ENCODE measurements around the gene VDAC1. TPM values are rescaled to one million over a fixed set of nuclear protein-coding genes. Genes with fewer than 3 reads are reported as not detected.

The VDAC1 gene
- total and polyA plus RNA-seq, 2 experiments from 2014 or later: 205 to 397 TPM

DNA sequence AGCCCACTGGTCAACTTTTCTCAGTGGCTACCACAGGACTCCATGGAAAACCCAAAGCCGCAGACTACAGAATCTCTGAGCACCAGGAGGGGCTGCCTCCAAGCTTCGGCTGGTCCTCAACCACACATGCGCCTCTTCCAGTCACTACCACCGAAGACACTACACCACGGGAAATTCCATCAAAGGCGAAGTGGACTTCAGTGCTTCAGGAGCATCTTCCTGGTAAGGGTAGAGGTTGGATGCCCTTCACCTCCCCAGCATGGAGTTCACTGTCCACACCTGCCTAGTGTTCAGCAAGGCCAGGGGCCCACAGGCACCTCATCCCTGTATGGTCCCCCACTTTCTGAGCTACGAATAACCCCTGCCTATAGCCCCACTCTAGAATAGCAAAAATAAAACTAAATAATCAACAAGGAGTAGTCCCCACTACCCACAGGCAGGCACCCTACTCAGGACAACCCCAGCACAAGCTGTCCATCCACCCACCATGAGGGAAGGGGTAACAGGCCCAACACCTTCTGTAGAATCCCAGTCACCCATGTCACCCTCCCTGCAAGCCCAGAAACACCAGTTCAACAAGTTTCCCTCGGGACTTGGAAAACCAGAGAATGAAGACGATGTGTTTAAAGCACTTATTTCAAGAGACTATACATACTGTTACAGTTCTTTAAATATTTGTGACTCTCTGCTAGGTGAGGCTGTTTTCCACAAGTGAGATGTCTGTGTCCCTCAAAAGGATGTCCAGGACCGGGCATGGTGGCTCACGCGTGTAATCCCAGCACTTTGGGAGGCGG lies 2.6 kb downstream of the VDAC1 start:
- H3K36me3 ChIP-seq: no peaks in the 10 kb centered on the region
- H3K27ac ChIP-seq: no peak overlapping the region
- H3K27me3 ChIP-seq: no peaks in the 10 kb centered on the region
- H3K4me1 ChIP-seq (ENCODE audit: low read depth): peaks cover 17% of the 10 kb centered on the region
- no peak for DNase-seq (ENCODE audit: low read depth in 1 of 2, low spot score in 1 of 2)
- H3K4me3 ChIP-seq: no peak overlapping the region
- TF ChIP-seq CTCF (IDR thresholded peaks at IDR 0.05; ENCODE audit: low read depth, low read length): no peak
- H3K9me3 ChIP-seq (ENCODE audit: low read depth): no peaks in the 10 kb centered on the region

GRCh38 chr5:134000696-134001453 lies 3.9 kb downstream of the VDAC1 start:
- no peak for DNase-seq (ENCODE audit: low read depth in 1 of 2, low spot score in 1 of 2)
- no peaks in the 10 kb centered on the region for H3K36me3 ChIP-seq

DNA sequence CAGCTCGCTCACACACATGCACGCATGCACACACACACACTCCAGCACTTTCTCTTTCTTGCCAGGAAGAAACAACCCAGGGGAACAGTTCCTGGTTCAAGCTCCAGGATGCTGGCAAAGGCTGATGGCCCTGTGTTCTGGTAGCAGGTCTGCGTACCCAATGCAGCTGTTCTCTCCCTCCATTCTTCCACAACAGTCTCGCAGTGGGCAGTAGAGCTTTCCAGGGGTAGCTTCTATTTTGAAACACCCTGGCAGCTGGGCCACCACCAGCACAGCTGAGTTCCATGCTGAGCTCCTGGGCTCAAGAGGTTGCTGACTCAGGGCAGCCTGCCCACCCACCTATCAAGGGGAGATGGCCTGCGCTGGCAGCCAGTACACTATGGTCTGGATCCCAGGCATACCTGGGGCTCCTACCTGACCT lies 4.7 kb downstream of the VDAC1 start:
- Histone ChIP-seq H3K9me3 (ENCODE audit: low read depth) (no peaks in the 10 kb centered on the region), H3K4me3 (no peak overlapping the region), H3K36me3 (no peaks in the 10 kb centered on the region), H3K27me3 (no peaks in the 10 kb centered on the region), H3K27ac (peak overlapping the region; percentile 11), H3K4me1 (ENCODE audit: low read depth) (peaks cover 25% of the 10 kb centered on the region)
- DNase-seq (ENCODE audit: low read depth in 1 of 2, low spot score in 1 of 2): peak in 1 of 2 donors; percentile 20
- no peak for TF ChIP-seq CTCF (IDR thresholded peaks at IDR 0.05; ENCODE audit: low read depth, low read length)

More at GRCh38 chr5:134000696-134001453, 3.9 kb downstream of the VDAC1 start:
- no peaks in the 10 kb centered on the region for H3K27me3 ChIP-seq
- peaks cover 21% of the 10 kb centered on the region for H3K4me1 ChIP-seq (ENCODE audit: low read depth)
- no peaks in the 10 kb centered on the region for H3K9me3 ChIP-seq (ENCODE audit: low read depth)
- no peak overlapping the region for H3K4me3 ChIP-seq
- H3K27ac ChIP-seq: peak overlapping the region; percentile 11
- no peak for TF ChIP-seq CTCF (IDR thresholded peaks at IDR 0.05; ENCODE audit: low read depth, low read length)

DNA sequence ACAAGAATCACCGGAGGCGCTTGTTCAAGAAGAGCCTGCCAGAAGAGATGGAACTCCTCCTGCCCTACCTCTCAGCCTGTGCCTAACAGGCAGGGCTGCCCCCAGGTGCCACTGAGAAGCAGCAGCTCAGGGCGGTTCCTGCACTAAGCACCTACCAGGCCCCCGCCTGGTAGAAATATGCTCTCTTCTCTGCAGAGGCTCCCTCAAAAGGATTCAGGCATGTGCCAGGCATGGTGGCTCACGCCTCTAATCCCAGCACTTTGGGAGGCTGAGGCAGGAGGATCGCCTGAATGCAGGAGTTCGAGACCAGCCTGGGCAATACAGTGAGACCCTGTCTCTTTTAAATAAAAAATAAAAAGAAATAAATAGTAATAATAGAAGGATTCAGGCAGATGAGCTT lies 6.0 kb downstream of the VDAC1 start:
- Histone ChIP-seq H3K27ac (no peak overlapping the region), H3K4me1 (ENCODE audit: low read depth) (peaks cover 38% of the 10 kb centered on the region), H3K9me3 (ENCODE audit: low read depth) (no peaks in the 10 kb centered on the region), H3K36me3 (no peaks in the 10 kb centered on the region), H3K27me3 (no peaks in the 10 kb centered on the region), H3K4me3 (no peak overlapping the region)
- TF ChIP-seq CTCF (IDR thresholded peaks at IDR 0.05; ENCODE audit: low read depth, low read length): no peak
- no peak for DNase-seq (ENCODE audit: low read depth in 1 of 2, low spot score in 1 of 2)

DNA sequence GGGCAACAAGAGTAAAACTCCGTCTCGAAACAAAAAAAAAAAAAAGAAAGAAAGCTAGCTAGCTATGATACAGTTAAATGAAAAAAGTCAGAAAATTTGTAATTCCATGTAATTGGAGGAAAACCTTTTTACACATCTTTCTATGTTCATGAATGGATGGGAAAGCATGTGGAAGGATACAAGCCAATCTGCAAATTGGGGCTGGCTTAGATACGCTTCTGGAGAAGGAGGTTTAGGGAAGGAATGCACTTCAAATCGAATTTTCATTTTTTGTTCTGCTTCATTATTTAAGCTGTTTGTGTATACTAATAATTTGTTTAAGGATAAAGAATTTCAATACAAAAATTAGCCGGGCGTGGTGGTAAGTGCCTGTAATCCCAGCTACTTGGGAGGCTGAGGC lies 6.7 kb downstream of the VDAC1 start:
- no peak overlapping the region for H3K4me3 ChIP-seq
- H3K4me1 ChIP-seq (ENCODE audit: low read depth): peaks cover 40% of the 10 kb centered on the region
- DNase-seq (ENCODE audit: low read depth in 1 of 2, low spot score in 1 of 2): no peak
- H3K27ac ChIP-seq: no peak overlapping the region
- H3K36me3 ChIP-seq: no peaks in the 10 kb centered on the region
- H3K9me3 ChIP-seq (ENCODE audit: low read depth): no peaks in the 10 kb centered on the region
- H3K27me3 ChIP-seq: no peaks in the 10 kb centered on the region
- TF ChIP-seq CTCF (IDR thresholded peaks at IDR 0.05; ENCODE audit: low read depth, low read length): no peak
